Lower leg skin (tissue), 3 donors: ENCODE data around the gene ANKRD36.
"Not testable (repeated sequence)": the region's sequence is repeated elsewhere in the genome, so short reads cannot be mapped to it uniquely, and the experiment has no call there.

ENCODE experiments used
- CTCF ChIP-seq, 3 donors: fragments of 450-650 bp; IDR thresholded peaks; one replicate each; pipeline ENCODE4 v1.5.1; 2016; ENCODE audit warnings: antibody characterized with exemption in 3 of 3, mild to moderate bottlenecking in 3 of 3, moderate library complexity in 2 of 3
- POLR2A ChIP-seq, 2 donors: fragments of 450-650 bp; IDR thresholded peaks; one replicate each; pipeline ENCODE4 v1.6.1; 2016 to 2017; ENCODE audit warnings: antibody characterized with exemption in 2 of 2, mild to moderate bottlenecking in 1 of 2, moderate library complexity in 1 of 2

- TF ChIP-seq CTCF, POLR2A (IDR thresholded peaks at IDR 0.05): not testable (repeated sequence)
Measured at GRCh38 chr2:97202643-97203250, 89.8 kb downstream of the ANKRD36 start.
